Measurements from ENCODE around the gene ZNRD2. TPM values are rescaled to one million over a fixed set of nuclear protein-coding genes. Genes with fewer than 3 reads are reported as not detected.
A peak's percentile ranks its signal among the peaks of the same experiment; 100 is the strongest.

ZNRD2 gene
- total RNA-seq, 1 experiment from 2014 or later, result 61.2 TPM

- H3K4me3 ChIP-seq (ENCODE audit: low read depth in 2 of 2, low read length in 2 of 2), result no peak overlapping the region
- in situ Hi-C loops (cut with HindIII; ENCODE audit: low pct_unique_long_range_greater_than_20kb, low sequenced_read_pairs) (no loop called here), intact Hi-C loops (cut with micrococcal nuclease; ENCODE audit: unreplicated experiment) (no loop called here)
- H3K27me3 ChIP-seq (ENCODE audit: control insufficient read depth, insufficient read depth, low read length), result no peaks in the 10 kb centered on the region
- ATAC-seq, result no peak
- H3K36me3 ChIP-seq (ENCODE audit: control insufficient read depth, insufficient read depth, low read length), result no peaks in the 10 kb centered on the region
- no peak for DNase-seq (ENCODE audit: low read depth, low spot score)
- no peak overlapping the region for H3K27ac ChIP-seq (ENCODE audit: low read length)
- TF ChIP-seq SIN3A (IDR thresholded peaks at IDR 0.05; ENCODE audit: borderline replicate concordance, insufficient read depth, low read depth, low read length), result no peak
- TF ChIP-seq REST (IDR thresholded peaks at IDR 0.05; ENCODE audit: insufficient read depth in 1 of 2, low read depth in 2 of 2, low read length in 1 of 2), result no peak
- TF ChIP-seq CTCF (IDR thresholded peaks at IDR 0.05), result no peak
- TF ChIP-seq POLR2AphosphoS5 (IDR thresholded peaks at IDR 0.05; ENCODE audit: low read depth, low read length), result no peak
- TF ChIP-seq TCF7L2 (IDR thresholded peaks at IDR 0.05; ENCODE audit: low read depth, low read length), result no peak
- CTCF ChIA-PET, result no interaction called here
- POLR2A ChIA-PET, result no interaction called here
- no peaks in the 10 kb centered on the region for H3K9me3 ChIP-seq (ENCODE audit: control insufficient read depth, insufficient read depth, low read depth, low read length)
- H3K4me1 ChIP-seq (ENCODE audit: control insufficient read depth, insufficient read depth, low read length), result peaks cover 7% of the 10 kb centered on the region; the same call in 1 of the 2 replicates
- no TSS peak for BruUV-seq (replicated peaks)
These were observed 24.4 kb upstream of the ZNRD2 start for GRCh38 chr11:65545853-65546216.

- no peak for TF ChIP-seq REST (IDR thresholded peaks at IDR 0.05; ENCODE audit: insufficient read depth in 1 of 2, low read depth in 2 of 2, low read length in 1 of 2)
- no peak for TF ChIP-seq TCF7L2 (IDR thresholded peaks at IDR 0.05; ENCODE audit: low read depth, low read length)
- no peak for TF ChIP-seq CTCF (IDR thresholded peaks at IDR 0.05)
- TF ChIP-seq POLR2AphosphoS5 (IDR thresholded peaks at IDR 0.05; ENCODE audit: low read depth, low read length), result no peak
- TF ChIP-seq SIN3A (IDR thresholded peaks at IDR 0.05; ENCODE audit: borderline replicate concordance, insufficient read depth, low read depth, low read length), result no peak
- ChIA-PET POLR2A (interaction anchor here (0.7 kb wide), 1 partner anchor 15 kb away, joined by 3 read pairs; no protein-coding TSS in a partner anchor), CTCF (no interaction called here)
- no TSS peak for BruUV-seq (replicated peaks)
- intact Hi-C loops (cut with micrococcal nuclease; ENCODE audit: unreplicated experiment) (no loop called here), in situ Hi-C loops (cut with HindIII; ENCODE audit: low pct_unique_long_range_greater_than_20kb, low sequenced_read_pairs) (no loop called here)
- Histone ChIP-seq H3K36me3 (ENCODE audit: control insufficient read depth, insufficient read depth, low read length) (no peaks in the 10 kb centered on the region), H3K4me1 (ENCODE audit: control insufficient read depth, insufficient read depth, low read length) (peaks cover 6% of the 10 kb centered on the region; the same call in 1 of the 2 replicates), H3K4me3 (ENCODE audit: low read depth in 2 of 2, low read length in 2 of 2) (no peak overlapping the region), H3K27ac (ENCODE audit: low read length) (no peak overlapping the region), H3K27me3 (ENCODE audit: control insufficient read depth, insufficient read depth, low read length) (no peaks in the 10 kb centered on the region), H3K9me3 (ENCODE audit: control insufficient read depth, insufficient read depth, low read depth, low read length) (no peaks in the 10 kb centered on the region)
- DNase-seq (ENCODE audit: low read depth, low spot score) (no peak), ATAC-seq (peak; percentile 82)
These were observed 23.9 kb upstream of the ZNRD2 start for GRCh38 chr11:65546217-65546958.
